C4-2B (cell line): ENCODE measurements around the gene DLG2.

Experiments
- H3K27ac ChIP-seq: fragments of 450-650 bp; 2 replicates; pipeline ENCODE4 v1.5.1; 2017
- CTCF ChIP-seq: fragments of 450-650 bp; conservative IDR thresholded peaks from 2 replicates; pipeline ENCODE4 v1.5.1; 2017; ENCODE audit warnings: mild to moderate bottlenecking
- ZFX ChIP-seq: fragments of 450-650 bp; IDR thresholded peaks from 2 replicates; pipeline ENCODE4 v1.6.1; 2017

Gene DLG2

DNA sequence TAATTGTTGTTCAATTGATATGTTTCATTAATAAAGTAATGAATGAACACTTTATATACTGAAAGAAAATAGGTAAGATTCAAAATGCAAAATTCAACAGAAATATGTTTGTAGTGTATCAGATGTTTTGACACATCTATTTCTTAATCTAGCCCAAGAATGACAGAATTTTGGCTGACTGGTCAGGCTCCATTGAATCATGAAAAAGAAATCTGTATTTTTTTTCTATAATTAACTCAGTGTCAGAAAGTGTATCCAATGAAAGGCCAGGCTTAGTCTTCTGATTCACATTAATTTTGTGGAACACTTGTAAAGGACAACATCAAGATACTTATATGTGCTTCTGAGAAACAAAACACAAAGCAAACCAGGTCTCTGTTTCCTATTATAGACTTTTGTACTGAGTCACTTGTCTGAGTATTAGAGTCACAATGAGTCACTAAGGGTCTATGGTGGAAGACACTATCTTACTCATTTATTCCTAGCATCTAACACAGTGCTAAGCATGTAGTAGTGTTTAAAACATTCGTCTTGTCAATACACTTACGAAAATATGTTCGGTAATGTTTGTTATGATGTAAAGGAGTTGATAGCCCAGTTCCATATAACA, 2043.3 kb downstream of the DLG2 start:
- H3K27ac ChIP-seq: no peak overlapping the region
- TF ChIP-seq CTCF (no peak), ZFX (no peak)

- H3K27ac ChIP-seq: no peak overlapping the region
- TF ChIP-seq CTCF (no peak), ZFX (no peak)
Measured at GRCh38 chr11:83574519-83574918, 2052.6 kb downstream of the DLG2 start.

DNA sequence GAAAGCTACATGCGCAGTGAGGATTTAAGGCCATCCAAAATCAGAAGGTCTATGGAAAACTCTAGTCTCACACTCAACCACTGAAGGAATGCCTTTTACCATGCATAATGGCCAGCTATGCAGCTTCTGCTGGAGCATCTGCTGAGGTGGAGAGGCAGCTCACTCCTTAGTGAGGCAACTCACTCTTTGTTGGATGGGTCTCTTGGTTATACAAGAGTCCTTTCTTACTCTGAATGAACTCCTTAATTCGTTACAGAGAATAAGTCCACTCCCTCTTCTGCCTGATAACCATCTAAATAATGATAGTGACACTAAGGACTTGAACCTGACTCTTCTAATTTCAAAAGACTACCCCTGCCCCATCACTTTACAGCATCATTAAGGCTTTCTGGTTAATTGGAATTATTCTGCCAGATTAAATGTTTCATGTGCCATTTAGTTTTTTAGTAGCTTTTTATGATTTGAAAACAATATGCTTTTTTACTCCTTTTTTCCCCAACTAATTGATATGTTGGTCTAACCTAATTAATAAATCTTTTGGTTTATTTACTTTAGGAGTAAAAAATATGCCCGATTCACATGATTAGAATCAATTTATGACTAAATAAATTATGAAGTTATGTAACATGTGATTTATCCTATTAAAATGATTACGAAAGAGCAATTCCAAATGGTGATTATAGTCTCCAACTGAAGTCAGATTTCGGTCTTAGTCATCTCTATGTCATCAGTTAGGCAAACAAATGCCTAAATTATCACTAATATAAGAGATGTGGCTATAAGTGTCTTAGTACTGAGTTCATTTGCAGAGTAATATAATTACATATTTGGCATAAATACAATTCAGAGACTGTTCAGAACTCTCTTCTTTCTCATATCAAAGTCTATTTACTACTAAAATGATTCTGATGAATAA, 2054.3 kb downstream of the DLG2 start:
- no peak overlapping the region for H3K27ac ChIP-seq
- TF ChIP-seq ZFX: no peak
- no peak for TF ChIP-seq CTCF

GRCh38 chr11:83571302-83571701, 2055.8 kb downstream of the DLG2 start:
- no peak for TF ChIP-seq CTCF
- no peak for TF ChIP-seq ZFX
- H3K27ac ChIP-seq: no peak overlapping the region

GRCh38 chr11:83569134-83569805, 2057.9 kb downstream of the DLG2 start:
- TF ChIP-seq ZFX (no peak), CTCF (no peak)
- no peak overlapping the region for H3K27ac ChIP-seq

- TF ChIP-seq ZFX: no peak
- no peak for TF ChIP-seq CTCF
- no peak overlapping the region for H3K27ac ChIP-seq
Measured at GRCh38 chr11:83568516-83568915, 2058.6 kb downstream of the DLG2 start.

DNA sequence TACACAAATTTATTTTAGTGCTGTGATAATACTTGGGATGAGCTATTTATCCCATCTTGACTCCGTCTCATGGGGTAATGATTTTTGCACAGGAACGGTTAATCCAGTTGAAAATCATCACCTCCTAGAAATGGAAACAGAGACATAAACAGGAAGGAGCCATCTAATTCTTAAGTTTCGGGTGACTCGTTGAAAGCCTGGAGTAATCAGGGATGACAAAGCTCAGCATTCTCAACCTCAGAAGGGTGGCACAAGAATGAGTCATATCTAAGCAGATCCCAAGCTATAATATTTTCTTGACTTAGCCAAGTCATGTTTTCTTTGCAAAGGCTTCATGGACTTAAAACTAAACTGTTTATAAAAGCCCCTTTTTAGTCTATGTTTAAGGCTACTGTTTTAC, 2060.2 kb downstream of the DLG2 start:
- TF ChIP-seq CTCF: no peak
- no peak for TF ChIP-seq ZFX
- H3K27ac ChIP-seq: no peak overlapping the region
